NCI-H460 (cell line): ENCODE results near the gene RGS12. TPM values are rescaled to one million over a fixed set of nuclear protein-coding genes. Genes with fewer than 3 reads are reported as not detected.

ENCODE experiments used
- DNase-seq: peaks from one replicate; pipeline ENCODE4 v3.0.0-alpha.2; 2016; ENCODE audit warnings: low read depth; ENCODE audit errors: extremely low read depth
- total RNA-seq: library from RNA; depleted of rRNA; stranded (reverse); fragments of >200 nt; shearing (Covaris generic); gene quantifications from 2 replicates; pipeline ENCODE4 v1.2.3, GENCODE V29; 2014

The RGS12 gene
- total RNA-seq, 1 experiment from 2014 or later, result 7.9 TPM

DNA sequence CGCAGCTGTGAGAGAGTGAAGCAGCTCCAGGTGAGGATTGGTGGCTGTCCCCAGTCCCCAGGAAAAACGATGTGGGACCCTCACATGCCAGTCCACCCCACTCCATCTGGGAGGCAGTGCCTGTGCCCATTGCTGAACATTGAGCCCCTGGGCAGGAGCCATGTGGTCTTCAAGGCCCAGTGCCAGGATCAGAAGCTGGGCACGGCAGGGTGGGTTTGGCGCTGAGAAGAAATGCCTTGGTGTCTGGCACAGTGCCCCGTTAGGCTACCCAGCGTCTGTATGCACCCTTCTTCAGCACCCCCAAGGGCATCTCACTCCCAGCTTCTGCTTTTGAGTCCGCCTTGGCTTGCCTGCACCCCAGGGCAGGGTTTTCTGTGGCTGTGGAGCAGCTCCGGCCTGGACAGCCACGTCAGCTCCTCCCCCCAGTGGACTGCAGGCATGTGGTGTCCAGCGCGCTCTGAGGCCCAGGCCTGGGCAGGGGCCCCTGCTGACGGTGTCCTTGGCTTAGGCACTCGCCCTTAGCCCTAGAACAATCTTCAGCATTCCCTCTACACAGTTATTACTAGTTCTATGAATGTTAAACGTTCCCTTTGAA, 28.6 kb downstream of the RGS12 start:
- no peak for DNase-seq

DNA sequence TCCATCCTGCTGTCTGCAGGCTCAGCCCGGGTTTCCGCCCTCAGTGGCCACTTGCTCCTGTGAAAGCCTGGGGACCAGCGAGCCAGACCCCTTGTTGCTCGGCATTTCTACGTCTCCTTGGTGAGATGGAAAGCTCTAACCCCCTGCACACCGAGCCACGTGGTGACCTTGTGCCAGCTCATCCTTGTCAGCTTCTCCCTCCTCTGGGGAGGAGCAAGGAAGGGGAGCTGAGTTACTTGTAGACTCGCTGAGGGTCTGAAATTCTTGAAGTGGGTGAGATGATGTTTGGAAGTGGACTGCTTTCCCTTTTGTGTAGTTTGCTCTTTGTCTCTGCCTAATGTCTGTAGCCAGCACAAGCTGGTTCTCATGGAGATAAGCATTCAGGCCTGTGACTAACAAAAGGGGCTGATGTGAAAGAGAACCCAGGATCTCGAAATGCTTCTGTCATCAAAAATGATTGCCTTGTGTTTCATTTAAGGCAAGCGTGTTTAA, 29.3 kb downstream of the RGS12 start:
- DNase-seq, result no peak

DNA sequence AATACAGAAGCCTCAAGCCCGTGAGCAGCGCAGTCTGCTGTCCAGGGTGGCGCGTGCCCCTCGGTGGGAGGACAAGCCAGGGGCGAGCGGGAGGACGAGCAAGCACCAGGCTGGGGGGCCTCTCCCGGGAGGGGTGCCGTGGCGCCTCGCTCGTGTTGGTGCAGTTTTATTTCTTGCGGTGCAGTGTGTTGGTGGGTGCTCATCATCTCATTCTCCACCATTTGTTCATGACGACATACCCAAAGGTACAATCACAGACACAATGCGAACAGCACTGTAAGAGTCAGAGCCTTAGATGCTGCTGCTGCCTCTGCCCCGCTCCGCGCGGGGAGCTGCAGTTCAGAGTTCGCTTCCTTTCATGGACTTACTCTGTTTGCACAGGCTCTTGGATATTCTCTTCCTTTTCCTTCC, 30.3 kb downstream of the RGS12 start:
- no peak for DNase-seq

DNA sequence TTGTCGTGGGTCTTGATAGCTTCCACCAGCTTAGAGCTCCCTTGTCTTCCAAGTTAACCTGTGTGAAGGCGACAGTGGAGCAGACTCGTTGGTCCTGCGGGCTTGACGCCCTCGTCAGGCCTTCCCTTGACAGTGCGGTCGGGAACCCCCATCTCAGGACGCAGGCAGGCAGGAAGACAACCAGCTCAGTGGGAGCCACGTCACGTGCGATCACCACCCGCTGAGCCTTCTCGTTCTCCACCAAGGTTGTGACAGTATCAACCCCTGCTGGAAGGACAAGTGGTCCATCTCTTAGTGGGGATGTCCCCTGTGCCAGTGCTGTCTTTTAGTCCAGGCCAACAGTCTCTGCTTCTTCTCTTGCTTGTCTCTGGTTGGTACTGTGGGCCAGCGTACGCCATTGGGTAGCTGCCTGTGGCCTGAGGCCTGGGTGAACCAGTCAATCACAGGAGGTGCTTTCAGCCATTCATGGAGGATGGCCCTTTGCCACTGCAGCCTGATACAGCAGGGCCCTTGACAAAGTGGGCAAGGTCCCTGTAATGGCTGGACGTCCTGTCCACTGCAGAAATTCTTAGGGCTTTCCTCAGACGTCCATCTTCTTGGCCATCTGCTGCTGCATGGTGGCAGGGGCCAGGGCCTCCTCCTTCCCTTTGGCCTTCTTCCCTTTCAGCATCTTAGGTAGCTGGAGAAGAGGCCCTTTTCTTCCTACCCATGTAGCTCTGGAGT, 31.4 kb downstream of the RGS12 start:
- no peak for DNase-seq

DNA sequence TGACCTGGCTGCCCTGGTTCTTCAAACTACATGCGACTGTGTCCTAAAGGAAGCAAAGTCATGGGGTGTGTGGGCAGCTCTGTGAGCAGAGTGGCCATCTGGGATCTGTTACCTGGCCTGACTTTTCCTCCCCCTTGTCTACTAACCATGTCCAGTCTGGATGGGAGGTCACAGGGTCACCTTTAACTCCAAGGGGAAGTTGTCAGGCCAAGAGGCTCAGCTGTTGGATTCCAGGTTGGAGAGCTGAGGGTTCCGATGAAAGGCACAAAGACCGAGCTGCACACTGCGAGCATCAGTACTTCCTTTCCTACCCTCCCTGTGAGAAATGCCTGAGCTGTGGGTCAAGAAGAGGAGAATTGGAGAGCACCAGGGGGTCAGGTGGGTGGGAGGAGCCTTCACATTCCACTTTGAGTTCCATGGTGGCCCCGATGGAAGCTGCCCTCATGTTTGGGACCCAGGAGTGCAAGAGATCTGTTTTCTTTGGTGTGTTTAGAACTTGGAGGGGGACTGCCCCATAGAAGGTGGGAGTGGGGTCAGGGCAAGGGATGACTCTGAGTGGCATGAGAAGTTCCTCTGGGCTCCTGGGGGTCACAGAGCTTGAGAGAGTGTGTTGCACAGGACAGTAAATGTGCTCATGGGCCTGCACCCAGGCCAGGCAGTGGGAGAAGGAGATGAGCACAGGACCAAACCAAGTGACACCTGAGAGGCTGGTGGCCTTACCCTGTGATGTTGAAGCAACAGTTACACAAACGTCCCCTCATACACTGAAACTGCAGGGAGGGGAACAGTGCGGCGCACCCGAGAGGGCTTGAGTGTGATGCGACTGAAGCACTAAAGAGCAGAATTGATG, 36.2 kb downstream of the RGS12 start:
- DNase-seq, result no peak

DNA sequence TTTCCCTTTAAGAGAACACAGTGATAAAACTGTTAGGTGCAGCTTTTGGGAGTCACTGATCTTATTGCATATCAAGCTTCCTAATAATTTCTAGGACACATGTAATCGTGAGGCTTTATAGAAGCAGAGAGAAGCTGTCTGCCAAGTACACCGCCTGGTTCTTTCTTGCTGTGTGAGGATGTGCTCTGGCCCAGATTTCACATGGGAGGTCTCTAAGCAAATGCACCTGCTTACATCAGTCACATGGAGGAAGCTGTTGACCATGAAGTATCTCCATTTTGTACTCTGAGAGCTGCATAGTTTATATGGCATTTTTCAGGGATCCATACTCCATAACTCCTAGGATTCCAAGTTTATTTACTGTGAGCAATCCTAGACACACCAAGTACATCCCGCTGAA, 37.1 kb downstream of the RGS12 start:
- DNase-seq, result no peak

DNA sequence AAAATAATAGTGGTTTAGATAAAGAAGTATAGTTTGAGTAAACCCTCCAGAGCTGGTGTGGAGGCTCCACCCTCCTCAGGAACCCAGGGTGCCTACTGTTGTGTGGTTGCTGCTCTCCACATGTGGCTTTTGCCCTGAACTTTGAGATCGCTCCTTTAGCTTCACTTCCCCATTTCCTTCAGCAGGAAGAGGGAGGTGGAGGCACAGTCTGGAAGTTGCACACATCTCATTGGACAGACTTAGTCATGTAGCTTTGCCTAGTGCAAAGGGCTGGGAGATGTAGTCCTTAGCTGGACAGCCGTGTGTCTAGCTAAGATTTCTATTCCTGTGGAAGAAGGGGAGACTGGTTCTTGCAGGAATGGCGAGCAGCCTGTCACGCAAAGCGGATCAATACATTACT, 37.9 kb downstream of the RGS12 start:
- DNase-seq, result no peak

DNA sequence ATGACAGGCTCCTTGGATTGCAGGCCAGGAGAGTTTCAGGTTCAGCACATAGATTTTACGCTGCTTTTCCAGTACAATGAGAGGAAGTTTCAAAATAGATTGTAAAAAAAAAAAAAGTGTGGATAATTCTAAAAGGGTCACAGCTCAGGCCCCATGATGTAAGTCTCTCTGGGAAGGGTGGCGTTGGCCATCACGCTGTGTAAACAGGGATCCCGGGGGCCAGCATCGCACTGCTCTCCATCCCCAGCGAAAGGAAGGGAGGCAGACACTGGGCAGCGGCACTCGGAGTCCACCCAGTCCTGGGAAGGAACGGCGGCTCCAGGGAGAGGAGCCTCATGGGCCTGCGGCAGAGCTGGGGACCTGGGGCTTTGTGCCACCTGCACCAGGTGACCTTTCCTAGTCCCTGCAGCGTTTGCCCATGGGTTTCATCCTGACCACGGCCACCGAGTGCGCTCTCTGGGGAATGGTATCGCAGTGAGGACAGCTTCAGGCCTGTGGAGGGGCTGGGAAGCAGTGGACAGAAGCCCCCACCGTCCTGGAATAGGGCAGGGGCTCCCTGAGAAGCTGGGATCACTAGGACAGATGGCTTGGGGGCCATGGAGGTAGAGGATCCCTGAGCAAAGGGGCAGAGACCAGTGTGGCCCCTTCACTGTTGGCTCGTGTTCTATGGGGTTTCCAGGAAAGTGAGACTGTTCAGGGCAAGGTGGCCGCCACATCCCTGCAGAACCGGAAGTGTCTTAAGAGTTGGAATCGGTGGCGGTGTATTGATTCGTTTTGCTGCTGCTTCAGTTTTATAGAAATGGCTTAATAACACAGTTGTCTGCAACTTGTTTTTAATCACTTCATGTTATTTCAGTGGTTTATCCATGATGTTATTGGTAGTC, 38.9 kb downstream of the RGS12 start:
- no peak for DNase-seq

DNA sequence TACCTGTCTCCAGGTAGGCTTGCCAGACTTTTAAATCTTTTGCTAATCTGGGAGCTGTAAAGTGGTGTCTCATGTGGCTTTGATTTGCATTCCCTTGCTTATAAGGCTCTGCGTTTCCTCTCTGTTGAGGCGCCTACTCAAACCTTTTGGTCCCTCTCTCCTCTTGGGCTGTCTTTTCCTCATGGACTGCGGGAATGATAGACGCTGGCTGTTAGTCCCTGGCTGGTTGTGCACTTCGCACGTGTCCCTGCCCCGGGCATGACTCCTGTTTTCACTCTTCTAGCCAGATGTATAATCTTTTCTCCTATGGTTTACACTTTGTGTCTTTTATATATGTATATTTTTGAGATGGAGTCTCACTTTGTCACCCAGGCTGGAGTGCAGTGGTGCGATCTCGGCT, 39.7 kb downstream of the RGS12 start:
- DNase-seq, result no peak

DNA sequence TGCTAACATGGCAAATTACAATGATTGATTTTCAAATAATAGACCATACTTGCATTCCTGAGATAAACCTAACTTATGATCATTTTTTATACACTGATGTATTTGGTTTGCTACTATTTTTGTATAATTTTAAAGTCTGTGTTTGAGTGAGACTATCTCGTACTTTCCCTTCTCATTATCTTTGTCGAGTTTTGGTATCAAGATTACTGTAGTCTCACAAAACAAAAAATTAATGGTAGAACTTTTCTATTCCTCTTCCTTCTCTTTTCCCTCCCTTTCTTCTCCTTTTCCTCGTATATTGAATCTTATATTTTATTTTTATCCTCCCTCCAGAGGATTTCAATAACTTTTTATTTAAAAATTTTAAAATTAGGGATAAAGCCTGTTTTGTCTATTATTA, 41.5 kb downstream of the RGS12 start:
- DNase-seq, result no peak

DNA sequence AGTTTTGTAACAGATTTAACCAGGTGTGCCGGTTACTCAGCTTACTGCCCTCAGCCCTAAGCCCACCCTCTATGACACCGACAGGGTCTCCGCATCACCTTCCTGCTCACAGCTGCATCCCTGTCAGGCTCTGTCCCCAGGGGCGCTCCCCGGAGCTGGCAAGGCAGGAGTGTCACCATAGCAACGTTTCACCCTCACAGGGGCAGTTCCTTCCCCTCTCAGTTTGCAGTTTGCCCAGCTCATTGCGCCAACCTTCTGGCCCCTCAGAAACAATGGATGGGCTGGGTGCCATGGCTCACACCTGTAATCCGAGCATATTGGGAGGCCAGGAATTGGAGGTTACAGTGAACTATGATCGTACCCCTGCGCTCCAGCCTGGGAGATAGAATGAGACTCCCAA, 42.6 kb downstream of the RGS12 start:
- no peak for DNase-seq

DNA sequence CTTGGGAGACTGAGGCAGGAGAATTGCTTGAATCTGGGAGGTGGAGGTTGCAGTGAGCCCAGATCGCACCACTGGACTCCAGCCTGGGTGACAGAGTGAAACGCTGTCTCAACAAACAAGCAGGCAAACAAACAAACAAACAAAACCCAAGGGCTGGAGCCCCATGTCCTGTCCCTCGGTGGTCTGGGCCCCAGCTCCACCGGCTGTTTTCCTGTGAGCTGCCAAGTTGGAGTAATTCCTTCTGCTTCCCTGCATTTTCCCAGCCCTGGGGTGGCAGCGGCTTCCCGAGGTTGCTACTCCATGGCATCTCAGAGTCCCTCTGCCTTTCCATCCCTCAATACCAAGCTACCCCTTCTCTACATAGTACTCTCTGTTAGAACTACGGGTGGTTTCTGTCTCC, 43.2 kb downstream of the RGS12 start:
- no peak for DNase-seq

DNA sequence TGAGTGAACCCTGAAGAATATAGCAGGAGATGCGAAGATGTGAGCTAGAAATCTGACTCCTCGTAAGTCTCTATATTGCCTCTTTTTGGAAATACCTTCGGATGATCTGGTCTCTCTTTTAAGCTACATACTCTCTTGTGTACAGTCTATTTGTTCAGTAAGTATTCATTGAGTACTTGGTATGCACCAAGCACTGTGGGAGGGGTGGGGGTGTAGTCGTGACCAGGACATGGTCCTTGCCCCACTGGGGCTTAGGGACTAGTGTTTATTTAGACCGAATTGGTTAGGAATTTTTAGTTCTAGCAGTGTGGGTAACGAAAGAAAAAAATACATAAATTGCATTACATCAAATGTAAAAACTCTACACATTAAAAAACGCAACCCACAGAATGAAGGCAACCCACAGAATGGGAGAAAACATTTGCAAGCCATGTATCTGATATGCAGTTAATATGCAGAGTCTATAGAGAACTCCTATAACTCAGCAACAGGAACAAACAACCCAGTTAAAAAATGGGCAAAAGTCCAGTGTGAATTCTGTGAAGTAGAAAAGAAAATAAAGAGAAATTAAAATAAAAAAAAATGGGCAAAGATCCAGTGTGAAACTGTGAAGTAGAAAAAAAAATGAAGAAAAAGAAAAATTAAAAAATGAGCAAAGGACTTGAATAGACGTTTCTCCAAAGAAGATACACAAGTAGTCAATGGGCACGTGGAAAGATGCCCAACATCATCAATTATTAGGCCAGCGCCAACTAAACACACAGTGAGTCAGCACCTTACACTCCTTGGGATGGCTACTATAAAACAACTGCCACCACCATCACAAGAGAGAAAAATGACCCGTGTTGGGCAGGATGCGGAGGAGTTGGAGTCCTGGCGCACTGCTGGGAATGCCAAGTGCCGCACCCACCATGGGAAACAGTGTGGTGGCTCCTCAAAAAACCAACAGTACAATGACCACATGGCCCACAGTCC, 43.8 kb downstream of the RGS12 start:
- no peak for DNase-seq

DNA sequence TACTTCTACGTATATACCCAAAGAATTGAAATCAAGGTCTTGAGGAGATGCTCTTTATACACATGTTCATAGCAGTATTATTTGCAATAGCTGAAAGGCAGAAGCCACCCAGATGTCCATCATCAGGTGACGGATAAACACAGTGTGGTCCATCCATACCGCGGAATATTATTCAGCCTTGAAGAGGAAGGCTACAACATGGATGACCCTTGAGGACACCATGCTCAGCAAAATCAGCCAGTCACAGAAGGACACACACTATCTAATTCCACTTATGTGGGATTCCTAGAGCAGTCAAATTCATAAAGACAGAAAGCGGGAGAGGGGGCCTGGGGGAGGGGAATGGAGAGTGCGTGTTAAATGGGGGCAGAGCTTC, 44.5 kb downstream of the RGS12 start:
- DNase-seq, result no peak

DNA sequence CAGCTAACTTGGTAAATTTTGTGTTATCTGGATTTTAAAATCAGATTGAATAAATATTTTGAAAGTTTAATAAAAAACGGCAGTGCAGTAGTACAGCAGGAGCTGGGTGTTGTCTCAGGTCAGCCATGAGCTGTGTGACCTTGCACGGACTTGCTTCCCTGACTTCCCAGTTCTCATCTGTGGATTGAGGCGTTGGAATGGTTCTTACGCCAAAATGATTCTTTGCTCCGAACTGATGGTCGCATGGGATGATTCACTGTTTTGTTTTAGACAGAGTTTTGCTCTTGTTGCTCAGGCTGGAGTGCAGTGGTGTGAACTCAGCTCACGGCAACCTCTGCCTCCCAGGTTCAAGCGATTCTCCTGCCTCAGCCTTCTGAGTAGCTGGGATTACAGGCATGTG, 45.0 kb downstream of the RGS12 start:
- no peak for DNase-seq

DNA sequence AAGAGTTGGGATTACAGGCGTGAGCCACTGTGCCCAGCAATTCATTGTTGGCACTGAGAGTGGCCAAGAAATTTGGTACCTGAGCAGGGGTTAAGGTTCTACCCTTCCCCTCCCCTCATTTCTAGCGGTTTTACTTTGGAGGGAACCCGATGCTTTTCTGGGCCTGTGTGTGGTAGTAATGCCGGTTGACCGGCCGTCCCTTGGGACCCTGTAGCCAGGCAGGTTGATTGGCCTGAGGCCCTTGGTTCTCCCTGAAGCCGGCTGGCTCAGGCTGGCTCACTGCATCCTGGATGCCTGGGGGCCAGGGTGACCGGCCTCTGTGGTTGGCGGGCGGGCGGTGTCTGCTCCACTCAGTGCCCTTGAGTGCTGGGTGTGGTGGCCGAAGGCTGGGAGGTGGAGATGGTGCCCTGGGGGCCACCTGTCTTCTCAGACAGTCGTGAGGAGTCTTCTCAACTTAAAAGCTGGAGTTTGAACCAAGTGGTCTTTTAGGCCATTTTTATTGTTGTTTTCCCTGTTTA, 45.6 kb downstream of the RGS12 start:
- no peak for DNase-seq

DNA sequence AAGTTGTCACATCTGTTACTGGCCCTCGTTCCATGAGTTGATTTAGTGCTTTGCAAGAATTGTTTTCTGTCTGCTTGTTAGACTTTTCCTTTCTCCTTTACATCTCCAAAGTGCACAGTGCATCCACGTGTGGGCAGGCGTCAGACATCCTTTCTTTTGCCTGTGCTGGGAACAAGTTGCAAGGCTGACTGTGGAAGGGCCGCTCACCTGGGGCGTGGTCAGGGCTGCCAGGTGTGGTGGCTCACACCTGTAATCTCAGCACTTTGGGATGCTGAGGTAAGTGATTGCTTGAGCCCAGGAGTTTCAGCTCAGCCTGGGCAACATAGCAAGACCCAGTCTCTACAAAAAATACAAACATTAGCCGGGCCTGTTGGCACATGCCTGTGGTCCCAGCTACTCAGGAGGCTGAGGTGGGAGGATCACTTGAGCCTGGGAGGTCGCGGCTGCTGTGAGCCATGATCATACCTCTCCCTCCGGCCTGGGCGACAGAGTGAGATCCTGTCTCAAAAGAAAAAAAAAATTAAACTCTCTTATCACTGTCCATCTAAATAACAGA, 46.2 kb downstream of the RGS12 start:
- DNase-seq, result no peak

DNA sequence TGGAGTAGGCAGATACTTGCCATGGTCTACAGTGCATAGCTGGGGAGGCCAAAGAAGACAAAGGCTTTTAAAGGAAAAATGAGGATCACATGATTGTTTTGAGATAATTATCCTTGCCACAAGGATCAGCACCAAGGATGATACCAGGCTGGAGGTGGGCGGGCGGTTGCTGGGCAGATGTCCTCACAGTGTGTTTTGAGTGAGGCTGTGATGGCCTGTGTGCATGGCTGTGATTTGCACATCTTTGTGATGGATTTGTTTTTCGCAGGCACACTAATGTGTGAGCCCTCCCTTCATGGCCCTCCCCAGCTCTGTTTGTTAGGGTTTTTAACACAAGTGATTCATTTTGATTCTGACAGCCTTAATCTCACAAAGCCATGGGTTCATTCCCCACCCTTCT, 46.8 kb downstream of the RGS12 start:
- DNase-seq, result no peak
